Stomach (tissue), 9 donors: ENCODE results near the gene FBXO48. TPM values are rescaled to one million over a fixed set of nuclear protein-coding genes. Genes with fewer than 3 reads are reported as not detected.

Source experiments
- DNase-seq, 2 donors: peaks; one replicate each; pipeline versions ENCODE4 v3.0.0 to v3.0.0-alpha.2; 2013 to 2019
- H3K27ac ChIP-seq, 5 donors: fragments of 200-600 bp in 4 of 5; sonication (generic) in 4 of 5; one replicate each; pipeline ENCODE4 v1.5.1; 2013 to 2019; ENCODE audit warnings: mild to moderate bottlenecking in 1 of 5, moderate library complexity in 1 of 5
- H3K27me3 ChIP-seq, 3 donors: fragments of 200-600 bp; sonication (generic); one replicate each; pipeline ENCODE4 v1.5.1; 2017 to 2019; ENCODE audit warnings: mixed run types in 1 of 3
- H3K36me3 ChIP-seq, 4 donors: fragments of 200-600 bp; sonication (generic); 1 replicate in 3 of 4; 2 replicates in 1 of 4; pipeline ENCODE4 v1.5.1; 2016 to 2019
- H3K4me1 ChIP-seq, 4 donors: fragments of 200-600 bp; sonication (generic); one replicate each; pipeline ENCODE4 v1.5.1; 2016 to 2019
- H3K4me3 ChIP-seq, 4 donors: fragments of 200-600 bp; sonication (generic) in 3 of 4; one replicate each; pipeline ENCODE4 v1.5.1; 2016 to 2019; ENCODE audit warnings: mild to moderate bottlenecking in 1 of 4
- H3K9me3 ChIP-seq, 4 donors: fragments of 200-600 bp; sonication (generic); one replicate each; pipeline ENCODE4 v1.5.1; 2016 to 2019
- CTCF ChIP-seq, 7 experiments: fragments of 450-650 bp in 4 of 7; fragments of 200-600 bp in 3 of 7; sonication (generic) in 3 of 7; IDR thresholded peaks; one replicate each; pipeline ENCODE4 v1.5.1; 2016 to 2019; ENCODE audit warnings: antibody characterized with exemption in 7 of 7, control low read depth in 2 of 7, mild to moderate bottlenecking in 1 of 7
- EP300 ChIP-seq: sonication (generic); formaldehyde crosslinking; IDR thresholded peaks from one replicate; pipeline ENCODE4 v1.6.1; 2017; ENCODE audit warnings: antibody characterized with exemption
- POLR2A ChIP-seq, 4 donors: fragments of 450-650 bp; IDR thresholded peaks; one replicate each; pipeline ENCODE4 v1.6.1; 2016; ENCODE audit warnings: antibody characterized with exemption in 4 of 4, control low read depth in 2 of 4, mild to moderate bottlenecking in 1 of 4, moderate library complexity in 1 of 4
- POLR2AphosphoS5 ChIP-seq, 3 donors: sonication (generic); formaldehyde crosslinking; IDR thresholded peaks; one replicate each; pipeline ENCODE4 v1.6.1; 2016; ENCODE audit warnings: antibody characterized with exemption in 3 of 3
- WGBS, 5 donors: extraction: QIAGEN DNeasy Blood & Tissue Kit in 3 of 5; methylation state at CpG; one replicate each; pipeline versions ENCODE4 v1.1.5 to v1.1.7; 2013 to 2018; 5-methylcytosine and 5-hydroxymethylcytosine counted together
- intact Hi-C: fragments of 100-400 bp; cut with DNase I; formaldehyde crosslinking; loops from one replicate; pipeline ENCODE4 v1.15.1; 2023; ENCODE audit warnings: low total_unique reads
- polyA plus RNA-seq, 3 donors: library from polyadenylated mRNA; stranded (reverse); fragments of 200-250 nt; gene quantifications; one replicate each; pipeline ENCODE4 v1.2.3, GENCODE V29; 2013
- total RNA-seq, 5 donors: library from RNA; depleted of rRNA; stranded (reverse); fragments of >200 nt; gene quantifications; one replicate each; pipeline versions ENCODE4 v1.1.0 to v1.2.3, GENCODE V29; 2014 to 2016
- donor health status: healthy with polysubstance abuse.
- donor health status: Bipolar disorder and iron deficiency.
- donor health status: healthy.

The FBXO48 gene
- total and polyA plus RNA-seq, 8 donors = 0.43 to 1.2 (median 0.58) TPM; not detected in 1

- intact Hi-C loops = no loop called here
- no peak for DNase-seq
- TF ChIP-seq EP300 (no peak), POLR2AphosphoS5 (IDR thresholded peaks at IDR 0.05) (no peak), POLR2A (IDR thresholded peaks at IDR 0.05) (no peak), CTCF (IDR thresholded peaks at IDR 0.05) (no peak)
- no peaks in the 10 kb centered on the region for H3K9me3 ChIP-seq
- H3K27ac ChIP-seq = no peak overlapping the region
- no peaks in the 10 kb centered on the region for H3K36me3 ChIP-seq
- H3K4me3 ChIP-seq = no peak overlapping the region
- no peaks in the 10 kb centered on the region for H3K4me1 ChIP-seq
- 68 to 83% (median 74%) methylated on average over 4 of the region's 4 CpGs for WGBS, 5 donors
- H3K27me3 ChIP-seq = no peaks in the 10 kb centered on the region
Observed at GRCh38 chr2:68411397-68412126, 55.5 kb downstream of the FBXO48 start.

Other genes starting within 250 kb of the FBXO48 start
- gene PPP3R1, start 214.8 kb downstream of the FBXO48 start, total RNA-seq = 10 to 100 TPM in 4 of 5 donors, 1 to 10 TPM in 1; 1.2 to 65.7 (median 24.5) TPM
- 10 to 100 TPM; 12.3 to 19.6 (median 14.9) TPM for gene PPP3R1, start 214.8 kb downstream of the FBXO48 start, polyA plus RNA-seq
- 100 to 1,000 TPM in 1 of 5 donors, 10 to 100 TPM in 2, 1 to 10 TPM in 1, not detected in 1; 6.2 to 107 (median 19.2) TPM for gene CNRIP1, start 147.3 kb downstream of the FBXO48 start, total RNA-seq
- gene CNRIP1, start 147.3 kb downstream of the FBXO48 start, polyA plus RNA-seq = 10 to 100 TPM in 2 of 3 donors, 1 to 10 TPM in 1; 8.3 to 28.0 (median 21.4) TPM
- 10 to 100 TPM in 1 of 5 donors, 1 to 10 TPM in 3, under 1 TPM in 1; 0.45 to 13.2 (median 2.6) TPM for gene PLEK, start 102.0 kb downstream of the FBXO48 start, total RNA-seq
- gene PLEK, start 102.0 kb downstream of the FBXO48 start, polyA plus RNA-seq = 10 to 100 TPM in 1 of 3 donors, 1 to 10 TPM in 2; 3.8 to 18.1 (median 5.5) TPM
- gene APLF, start 291 bp upstream of the FBXO48 start, total RNA-seq = 1 to 10 TPM in 3 of 5 donors, under 1 TPM in 2; 0.29 to 9.4 (median 5.5) TPM
- under 1 TPM; 0.46 to 0.85 (median 0.68) TPM for gene APLF, start 291 bp upstream of the FBXO48 start, polyA plus RNA-seq
- gene PROKR1, start 176.3 kb upstream of the FBXO48 start, total RNA-seq = not detected
- gene PROKR1, start 176.3 kb upstream of the FBXO48 start, polyA plus RNA-seq = not detected